Naive thymus-derived CD4-positive, alpha-beta T cell (primary cell): ENCODE results near the gene TERF2IP. TPM values are rescaled to one million over a fixed set of nuclear protein-coding genes. Genes with fewer than 3 reads are reported as not detected.
A peak's percentile ranks its signal among the peaks of the same experiment; 100 is the strongest.

Experiments
- ATAC-seq: fragments of 150-1000 bp; cut with Tn5 transposase; 2 replicates; pipeline ENCODE4 v1.10.0; 2021; ENCODE audit warnings: mild to moderate bottlenecking, moderate library complexity
- CTCF ChIA-PET: fragments of 350-600 bp; sonication (Branson Sonifier 250); formaldehyde crosslinking; loops from one replicate; lab custom pipeline; 2021; ENCODE audit warnings: antibody characterized with exemption; lab: Charles Lee
- POLR2A ChIA-PET: fragments of 350-600 bp; sonication (Branson Sonifier 250); formaldehyde crosslinking; loops from one replicate; lab custom pipeline; 2021; ENCODE audit warnings: antibody characterized with exemption, inconsistent platforms; lab: Charles Lee
- DNase-seq, 9 donors: peaks; one replicate each; pipeline versions ENCODE4 v3.0.0 to v3.0.0-alpha.2; 2020 to 2022; ENCODE audit warnings: mixed read lengths in 1 of 9
- H3K27ac ChIP-seq: one replicate; pipeline ENCODE4 v1.7.0; 2013; ENCODE audit warnings: mild to moderate bottlenecking, low read depth, low read length, moderate library complexity
- H3K27me3 ChIP-seq, 2 donors: one replicate each; pipeline ENCODE4 v1.7.0; 2013; ENCODE audit warnings: low read length in 2 of 2, mild to moderate bottlenecking in 2 of 2, moderate library complexity in 2 of 2; ENCODE audit not compliant: control insufficient read depth in 2 of 2, insufficient read depth in 2 of 2
- H3K36me3 ChIP-seq, 3 experiments: 1 replicate in 2 of 3; 2 replicates in 1 of 3; pipeline ENCODE4 v1.7.0; 2013; ENCODE audit warnings: low read length in 3 of 3, mild to moderate bottlenecking in 3 of 3, moderate library complexity in 1 of 3; ENCODE audit not compliant: insufficient read depth in 3 of 3, control insufficient read depth in 2 of 3
- H3K4me1 ChIP-seq, 2 donors: one replicate each; pipeline ENCODE4 v1.7.0; 2013; ENCODE audit warnings: low read length in 2 of 2, mild to moderate bottlenecking in 2 of 2, moderate library complexity in 1 of 2; ENCODE audit not compliant: control insufficient read depth in 2 of 2, insufficient read depth in 2 of 2
- H3K4me3 ChIP-seq: 2 replicates; pipeline ENCODE4 v1.7.0; 2013; ENCODE audit warnings: mild to moderate bottlenecking, low read length
- H3K9me3 ChIP-seq, 3 experiments: 1 replicate in 2 of 3; 2 replicates in 1 of 3; pipeline ENCODE4 v1.7.0; 2013; ENCODE audit warnings: low read length in 3 of 3; ENCODE audit not compliant: control insufficient read depth in 2 of 3
- H3K27ac Mint-ChIP-seq, 9 donors: one replicate each; pipeline ENCODE4 v1.8.0; 2020 to 2022; ENCODE audit warnings: mixed read lengths in 9 of 9, mild to moderate bottlenecking in 8 of 9, moderate library complexity in 5 of 9, inconsistent platforms in 2 of 9
- H3K27me3 Mint-ChIP-seq, 5 donors: one replicate each; pipeline ENCODE4 v1.8.0; 2021 to 2022; ENCODE audit warnings: mixed read lengths in 5 of 5, mild to moderate bottlenecking in 1 of 5
- H3K36me3 Mint-ChIP-seq, 5 donors: one replicate each; pipeline ENCODE4 v1.8.0; 2020 to 2022; ENCODE audit warnings: mixed read lengths in 5 of 5, mild to moderate bottlenecking in 3 of 5, inconsistent platforms in 1 of 5
- H3K4me1 Mint-ChIP-seq, 7 donors: one replicate each; pipeline ENCODE4 v1.8.0; 2020 to 2022; ENCODE audit warnings: mixed read lengths in 7 of 7, mild to moderate bottlenecking in 3 of 7, inconsistent platforms in 1 of 7
- H3K4me3 Mint-ChIP-seq, 10 donors: one replicate each; pipeline ENCODE4 v1.8.0; 2020 to 2022; ENCODE audit warnings: mild to moderate bottlenecking in 10 of 10, mixed read lengths in 10 of 10, moderate library complexity in 6 of 10, inconsistent platforms in 2 of 10
- H3K9me3 Mint-ChIP-seq, 11 donors: one replicate each; pipeline ENCODE4 v1.8.0; 2020 to 2022; ENCODE audit warnings: mixed read lengths in 11 of 11, mild to moderate bottlenecking in 4 of 11, inconsistent platforms in 1 of 11, moderate library complexity in 1 of 11
- intact Hi-C, 2 donors: fragments of 100-400 bp; cut with micrococcal nuclease; formaldehyde crosslinking; loops; one replicate each; pipeline ENCODE4 v1.15.1; 2023
- polyA plus RNA-seq, 2 donors: library from polyadenylated mRNA; unstranded; fragments of 300-500 nt; fragmentation: Illumina TruSeq; gene quantifications; one replicate each; pipeline ENCODE4 v1.2.3, GENCODE V29; 2021
- total RNA-seq, 6 experiments: library from RNA in 5 of 6; stranded (reverse) in 5 of 6; gene quantifications; 1 replicate in 5 of 6; 2 replicates in 1 of 6; pipeline ENCODE4 v1.2.3 and lab custom pipeline; 2021 to 2026

The TERF2IP gene
- total and polyA plus RNA-seq, 7 experiments from 2014 or later = 70.8 to 168 (median 90.2) TPM

DNA sequence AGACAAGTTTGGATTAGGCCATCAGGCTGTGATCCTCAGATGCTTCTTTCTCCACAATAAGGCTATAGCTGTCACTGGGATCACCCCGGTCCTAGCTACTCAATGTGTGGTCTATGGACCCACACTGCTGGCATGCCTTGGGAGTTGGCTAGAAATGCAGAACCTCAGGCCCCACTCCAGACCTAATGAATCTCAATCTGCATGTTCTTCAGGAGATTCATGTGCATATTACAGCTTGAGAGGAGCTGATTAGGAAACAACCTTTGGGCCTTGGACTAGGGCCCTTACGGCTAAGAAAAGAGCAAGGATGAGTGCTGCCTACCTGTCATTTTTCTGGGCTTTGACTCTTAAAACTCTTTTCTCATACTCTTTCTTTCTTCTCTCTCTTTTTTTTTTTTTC, 32.0 kb upstream of the TERF2IP start:
- peaks cover 3 to 17% (median 11%) of the 10 kb centered on the region in 7 donors for H3K4me1 Mint-ChIP-seq
- ChIA-PET CTCF (interaction anchor here (0.7 kb wide), 2 partner anchors 29 to 59 kb away, joined by 3 to 4 read pairs; partner anchors contain the start of gene TMEM231), POLR2A (no interaction called here)
- H3K9me3 ChIP-seq = no peaks in the 10 kb centered on the region
- H3K27me3 Mint-ChIP-seq = no peaks in the 10 kb centered on the region
- no peaks in the 10 kb centered on the region for H3K27me3 ChIP-seq
- H3K4me3 Mint-ChIP-seq = no peak overlapping the region
- no peak overlapping the region for H3K4me3 ChIP-seq
- H3K27ac Mint-ChIP-seq = peak overlapping the region in 1 of 9 donors; percentile 61
- ATAC-seq = no peak
- H3K9me3 Mint-ChIP-seq = no peaks in the 10 kb centered on the region
- peaks cover 0 to 56% of the 10 kb centered on the region in 2 donors for H3K4me1 ChIP-seq
- peaks cover 0 to 72% (median 8%) of the 10 kb centered on the region in 3 experiments for H3K36me3 ChIP-seq
- H3K27ac ChIP-seq = no peak overlapping the region
- intact Hi-C loops = no loop called here
- H3K36me3 Mint-ChIP-seq = peaks cover 16 to 55% (median 36%) of the 10 kb centered on the region in 5 donors
- no peak for DNase-seq

DNA sequence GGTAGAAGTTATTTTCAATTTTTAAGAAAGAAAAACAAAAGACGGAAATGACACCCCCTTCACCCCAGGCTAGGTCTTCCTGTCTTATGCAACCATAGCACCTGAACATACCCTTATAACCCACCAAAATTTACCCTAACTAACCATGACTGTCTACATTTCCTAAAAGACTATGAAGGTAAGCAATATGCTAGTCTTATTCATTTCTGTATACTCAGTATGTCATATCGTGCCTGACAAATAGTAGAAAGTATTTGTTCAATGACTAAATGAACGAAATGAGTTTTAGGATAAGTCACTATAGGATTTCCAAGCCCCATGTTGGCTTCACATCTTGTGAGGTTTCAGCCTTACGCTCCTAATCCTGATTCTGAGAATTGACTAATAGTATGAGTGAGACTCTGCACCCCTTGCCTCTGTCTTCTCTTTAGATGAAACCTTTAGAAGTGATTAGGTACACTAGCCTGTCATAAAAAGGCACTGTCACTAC, 31.0 kb upstream of the TERF2IP start:
- H3K27ac ChIP-seq = no peak overlapping the region
- DNase-seq (no peak), ATAC-seq (no peak)
- no peaks in the 10 kb centered on the region for H3K27me3 ChIP-seq
- Mint-ChIP-seq H3K9me3 (no peaks in the 10 kb centered on the region), H3K36me3 (peaks cover 16 to 55% (median 36%) of the 10 kb centered on the region in 5 donors), H3K4me1 (peaks cover 12 to 26% (median 20%) of the 10 kb centered on the region in 7 donors), H3K27me3 (no peaks in the 10 kb centered on the region), H3K27ac (peak overlapping the region in 5 of 9 donors; percentile 19 to 81 (median 61)), H3K4me3 (peak overlapping the region in 2 of 10 donors; percentile 17 to 58)
- H3K4me3 ChIP-seq = peak overlapping the region; percentile 1
- H3K4me1 ChIP-seq = peaks cover 8 to 66% of the 10 kb centered on the region in 2 donors
- intact Hi-C loops = no loop called here
- CTCF ChIA-PET = interaction anchor here (0.7 kb wide), 1 partner anchor 30 kb away, joined by 4 read pairs; no protein-coding TSS in a partner anchor
- POLR2A ChIA-PET = no interaction called here
- H3K36me3 ChIP-seq = peaks cover 0 to 65% (median 8%) of the 10 kb centered on the region in 3 experiments
- H3K9me3 ChIP-seq = no peaks in the 10 kb centered on the region

DNA sequence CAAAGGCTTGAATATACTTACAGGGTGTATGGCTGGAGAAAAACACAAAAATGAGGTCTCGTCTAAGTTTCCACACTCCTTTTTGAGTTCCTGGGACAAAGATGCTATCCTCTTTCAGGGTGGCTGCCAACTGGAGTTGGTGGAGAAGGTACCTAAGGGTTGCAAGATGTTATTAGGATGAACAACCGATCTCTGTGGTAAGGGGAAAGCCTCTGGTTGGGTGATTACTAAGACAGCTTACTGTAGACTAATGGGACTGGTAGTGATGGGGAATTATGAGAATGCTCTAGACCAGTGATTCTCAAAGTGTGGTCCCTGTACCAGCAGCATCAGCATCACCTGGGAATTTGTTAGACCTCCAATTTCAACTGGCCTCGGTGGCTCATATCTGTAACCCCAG, 30.5 kb upstream of the TERF2IP start:
- no peak overlapping the region for H3K27ac ChIP-seq
- POLR2A ChIA-PET = interaction anchor here (0.9 kb wide), 1 partner anchor 51 kb away, joined by 3 read pairs; the partner anchor contains the start of gene GABARAPL2
- peaks cover 14 to 31% (median 26%) of the 10 kb centered on the region in 7 donors for H3K4me1 Mint-ChIP-seq

DNA sequence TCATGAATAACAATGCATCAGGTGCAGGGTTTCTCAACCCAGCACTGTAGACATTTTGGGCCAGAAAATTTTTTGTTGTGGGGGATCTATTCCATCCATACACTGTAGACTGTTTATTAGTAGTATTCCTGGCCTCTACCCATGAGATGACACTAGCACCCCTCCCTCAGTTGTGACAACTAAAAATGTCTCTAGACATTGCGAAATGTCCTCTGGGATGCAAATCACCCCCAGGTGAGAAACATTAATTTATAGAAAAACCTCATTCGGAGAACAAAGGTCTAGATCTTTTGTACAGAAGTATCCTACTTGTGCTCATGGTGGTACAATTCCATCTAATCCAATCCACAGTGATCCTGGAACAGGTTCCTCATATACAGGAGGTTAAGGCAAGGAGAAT, 28.8 kb upstream of the TERF2IP start:
- POLR2A ChIA-PET = interaction anchor here (0.5 to 6.6 kb wide), 2 partner anchors 30 to 48 kb away, joined by 4 to 118 read pairs; partner anchors contain the start of genes KARS1 and TERF2IP
- H3K4me1 ChIP-seq = peaks cover 20 to 73% of the 10 kb centered on the region in 2 donors

More for the DNA sequence above, 30.5 kb upstream of the TERF2IP start:
- H3K27me3 Mint-ChIP-seq = no peaks in the 10 kb centered on the region
- no peak overlapping the region for H3K27ac Mint-ChIP-seq
- CTCF ChIA-PET = no interaction called here
- ATAC-seq (no peak), DNase-seq (no peak)
- Histone ChIP-seq H3K27me3 (no peaks in the 10 kb centered on the region), H3K36me3 (peaks cover 0 to 62% (median 6%) of the 10 kb centered on the region in 3 experiments), H3K4me3 (peak overlapping the region; percentile 1), H3K9me3 (no peaks in the 10 kb centered on the region), H3K4me1 (peaks cover 13 to 69% of the 10 kb centered on the region in 2 donors)
- H3K4me3 Mint-ChIP-seq = no peak overlapping the region
- peaks cover 16 to 53% (median 34%) of the 10 kb centered on the region in 5 donors for H3K36me3 Mint-ChIP-seq
- H3K9me3 Mint-ChIP-seq = no peaks in the 10 kb centered on the region
- intact Hi-C loops = no loop called here

DNA sequence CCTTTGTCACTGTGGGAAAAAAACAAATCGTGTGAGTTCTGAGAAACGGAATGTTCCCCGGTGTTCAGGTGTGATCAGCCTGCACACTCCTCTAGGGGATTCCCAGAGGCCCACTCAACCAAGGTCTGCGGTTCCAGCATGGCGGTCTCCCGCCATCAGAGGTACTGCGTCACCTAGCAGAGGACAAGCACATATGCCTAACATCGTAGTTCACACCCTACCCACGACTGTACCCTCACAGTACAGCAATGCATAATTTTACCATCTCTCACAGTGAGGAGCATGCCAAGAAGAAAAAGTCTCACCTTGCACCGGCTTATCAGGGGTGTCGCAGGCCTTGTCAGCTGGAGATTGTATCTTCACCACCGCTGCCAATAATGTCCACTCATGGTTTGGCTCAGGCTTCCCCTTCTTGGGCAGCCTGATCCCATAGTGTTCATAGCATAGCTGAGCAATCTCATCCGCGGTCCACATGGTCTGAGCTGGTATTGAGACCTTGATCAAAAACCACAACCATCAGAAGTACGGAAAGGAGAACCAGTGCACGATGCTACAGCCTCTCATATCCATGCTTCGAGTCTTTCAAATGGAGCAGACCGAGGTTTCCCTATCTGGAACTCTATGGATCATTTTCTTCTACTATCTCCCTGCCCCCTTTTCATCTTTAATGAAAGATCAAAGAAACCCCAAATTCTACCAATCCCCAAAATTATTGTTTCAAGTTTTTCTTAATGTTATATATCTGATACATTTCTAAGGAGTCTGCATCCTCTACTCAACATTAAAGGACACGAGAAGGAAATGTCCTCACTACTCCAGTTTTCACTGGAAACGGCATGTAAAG, 27.0 kb upstream of the TERF2IP start:
- intact Hi-C loops = loop anchor here (1.0 to 10.0 kb wide), 5 partner anchors 149 to 1323 kb away; partner anchors contain the start of genes PSMD7 (in 1 of the 2), RFWD3 (in 1 of the 2), WDR59 (in 1 of the 2) and ZFP1 (in 1 of the 2)
- Histone ChIP-seq H3K27me3 (no peaks in the 10 kb centered on the region), H3K4me3 (peak overlapping the region; percentile 80), H3K36me3 (peaks cover 0 to 33% (median 0%) of the 10 kb centered on the region in 3 experiments), H3K9me3 (no peaks in the 10 kb centered on the region), H3K27ac (no peak overlapping the region), H3K4me1 (peaks cover 21 to 57% of the 10 kb centered on the region in 2 donors)
- peak overlapping the region in 8 of 9 donors; percentile 7 to 97 (median 89) for H3K27ac Mint-ChIP-seq
- no peaks in the 10 kb centered on the region for H3K27me3 Mint-ChIP-seq
- peaks cover 14 to 54% (median 39%) of the 10 kb centered on the region in 7 donors for H3K4me1 Mint-ChIP-seq
- ChIA-PET CTCF (interaction anchor here (0.6 to 1.2 kb wide), 3 partner anchors 31 to 206 kb away, joined by 3 read pairs; no protein-coding TSS in a partner anchor), POLR2A (interaction anchor here (1.0 to 6.6 kb wide), 3 partner anchors 28 to 53 kb away, joined by 3 to 118 read pairs (median 38); partner anchors contain the start of genes GABARAPL2, KARS1 and TERF2IP)
- peaks cover 0 to 4% (median 0%) of the 10 kb centered on the region in 11 donors for H3K9me3 Mint-ChIP-seq
- peaks cover 11 to 35% (median 27%) of the 10 kb centered on the region in 5 donors for H3K36me3 Mint-ChIP-seq
- ATAC-seq (peak; percentile 28), DNase-seq (no peak)
- H3K4me3 Mint-ChIP-seq = peak overlapping the region in 8 of 10 donors; percentile 23 to 96 (median 92)

More for the DNA sequence above, 28.8 kb upstream of the TERF2IP start:
- DNase-seq (no peak), ATAC-seq (no peak)
- Histone ChIP-seq H3K36me3 (peaks cover 0 to 45% (median 0%) of the 10 kb centered on the region in 3 experiments), H3K4me3 (no peak overlapping the region), H3K27ac (no peak overlapping the region), H3K9me3 (no peaks in the 10 kb centered on the region), H3K27me3 (no peaks in the 10 kb centered on the region)
- peaks cover 0 to 4% (median 0%) of the 10 kb centered on the region in 11 donors for H3K9me3 Mint-ChIP-seq
- intact Hi-C loops = no loop called here
- H3K27me3 Mint-ChIP-seq = no peaks in the 10 kb centered on the region
- CTCF ChIA-PET = interaction anchor here (0.6 to 1.4 kb wide), 4 partner anchors 23 to 102 kb away, joined by 3 to 4 read pairs (median 3); no protein-coding TSS in a partner anchor
- peak overlapping the region in 2 of 10 donors; percentile 8 to 19 for H3K4me3 Mint-ChIP-seq
- H3K36me3 Mint-ChIP-seq = peaks cover 10 to 46% (median 26%) of the 10 kb centered on the region in 5 donors
- peaks cover 14 to 41% (median 34%) of the 10 kb centered on the region in 7 donors for H3K4me1 Mint-ChIP-seq
- H3K27ac Mint-ChIP-seq = peak overlapping the region in 1 of 9 donors; percentile 10

DNA sequence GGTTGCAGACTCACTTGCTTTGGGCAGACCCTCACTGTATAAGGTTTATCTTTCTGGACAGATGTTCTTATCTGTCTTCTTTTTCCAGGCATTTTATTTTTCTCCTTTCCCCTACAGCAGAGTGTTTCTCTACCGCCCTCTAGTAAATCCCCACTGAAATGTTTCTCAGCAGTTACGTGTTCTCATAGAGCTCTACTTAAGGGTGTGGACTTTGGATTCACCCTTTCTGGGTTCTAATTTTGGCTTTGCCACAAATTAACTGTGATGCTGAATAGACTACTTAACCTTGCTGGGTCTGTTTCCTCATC, 26.4 kb upstream of the TERF2IP start:
- H3K4me3 ChIP-seq = peak overlapping the region; percentile 80
- H3K36me3 ChIP-seq = peaks cover 0 to 31% (median 1%) of the 10 kb centered on the region in 3 experiments
- peaks cover 15 to 36% (median 31%) of the 10 kb centered on the region in 5 donors for H3K36me3 Mint-ChIP-seq
- peaks cover 14 to 59% (median 39%) of the 10 kb centered on the region in 7 donors for H3K4me1 Mint-ChIP-seq
- H3K4me3 Mint-ChIP-seq = peak overlapping the region in 8 of 10 donors; percentile 1 to 96 (median 92)
- H3K27ac Mint-ChIP-seq = peak overlapping the region in 7 of 9 donors; percentile 19 to 97 (median 94)
- CTCF ChIA-PET = interaction anchor here (0.6 to 1.6 kb wide), 4 partner anchors 31 to 207 kb away, joined by 3 to 4 read pairs (median 3); no protein-coding TSS in a partner anchor
- DNase-seq = peak in 2 of 9 donors; percentile 23 to 26
- POLR2A ChIA-PET = interaction anchor here (0.6 to 6.6 kb wide), 4 partner anchors 21 to 100 kb away, joined by 3 to 118 read pairs (median 20); partner anchors contain the start of genes GABARAPL2, KARS1 and TERF2IP
- H3K9me3 ChIP-seq = no peaks in the 10 kb centered on the region
- H3K27me3 ChIP-seq = no peaks in the 10 kb centered on the region
- peaks cover 0 to 4% (median 0%) of the 10 kb centered on the region in 11 donors for H3K9me3 Mint-ChIP-seq
- no peaks in the 10 kb centered on the region for H3K27me3 Mint-ChIP-seq
- intact Hi-C loops = loop anchor here (1.0 to 10.0 kb wide), 5 partner anchors 150 to 1324 kb away; partner anchors contain the start of genes PSMD7 (in 1 of the 2), RFWD3 (in 1 of the 2), WDR59 (in 1 of the 2) and ZFP1 (in 1 of the 2)
- no peak for ATAC-seq
- peaks cover 21 to 52% of the 10 kb centered on the region in 2 donors for H3K4me1 ChIP-seq
- H3K27ac ChIP-seq = peak overlapping the region; percentile 32
